Right cardiac atrium (tissue), 5 donors: ENCODE results near the gene WNT9B. TPM values are rescaled to one million over a fixed set of nuclear protein-coding genes. Genes with fewer than 3 reads are reported as not detected.

Experiments used
- ATAC-seq, 2 donors: fragments of 200-7000 bp; cut with Tn5 transposase; one replicate each; pipeline versions ENCODE4 v1.8.0 to v1.9.1; 2020; ENCODE audit warnings: moderate library complexity in 2 of 2, mild to moderate bottlenecking in 1 of 2
- DNase-seq, 3 donors: peaks; one replicate each; pipeline ENCODE4 v3.0.0-alpha.2; 2020
- H3K27ac ChIP-seq: one replicate; pipeline ENCODE4 v1.5.1; 2013; ENCODE audit warnings: mild to moderate bottlenecking, low read length, control low read depth, moderate library complexity
- H3K27me3 ChIP-seq: one replicate; pipeline ENCODE4 v1.6.1; 2013; ENCODE audit not compliant: control insufficient read depth, insufficient read depth
- H3K4me1 ChIP-seq: one replicate; pipeline ENCODE4 v1.6.1; 2013; ENCODE audit warnings: low read length; ENCODE audit not compliant: control insufficient read depth, insufficient read depth
- H3K4me3 ChIP-seq: one replicate; pipeline ENCODE4 v1.5.1; 2013; ENCODE audit warnings: low read length, control low read depth
- H3K9me3 ChIP-seq: one replicate; pipeline ENCODE4 v1.6.1; 2013; ENCODE audit warnings: low read length; ENCODE audit not compliant: control insufficient read depth
- WGBS: extraction: QIAGEN DNeasy Blood & Tissue Kit; methylation state at CpG from one replicate; pipeline ENCODE4 v1.1.7; 2013; 5-methylcytosine and 5-hydroxymethylcytosine counted together
- intact Hi-C, 4 donors: fragments of 100-400 bp; cut with DNase I; formaldehyde crosslinking; loops; one replicate each; pipeline versions ENCODE4 v1.11.0 to v1.14.0; 2022 to 2023
- long read RNA-seq, 4 donors: library from polyadenylated mRNA; unstranded; transcript quantifications; one replicate each; pipeline ENCODE4 v2.0.0, GENCODE V29; 2020 to 2021
- polyA plus RNA-seq: library from polyadenylated mRNA; stranded (reverse); fragments of 200-250 nt; gene quantifications from one replicate; pipeline ENCODE4 v1.2.3, GENCODE V29; 2013
- total RNA-seq, 4 donors: library from RNA; stranded (reverse); fragmentation: NEBNext Ultra II Directional; extraction: Animal tissue kit (Norgen Biotek cat#: 25700); gene quantifications; one replicate each; pipeline ENCODE4 v1.2.1, GENCODE V29; 2021
- donor health status: healthy with polysubstance abuse.
- donor health status: DM: no; HTN: yes; CAD: no.
- donor health status: DM: no; HTN: no; CAD: no.
- donor health status: DM: no; HTN: yes; CAD: no; lungs with severe emphysema.
- donor health status: DM: yes; HTN: yes; CAD: no.

The WNT9B gene, protein sequence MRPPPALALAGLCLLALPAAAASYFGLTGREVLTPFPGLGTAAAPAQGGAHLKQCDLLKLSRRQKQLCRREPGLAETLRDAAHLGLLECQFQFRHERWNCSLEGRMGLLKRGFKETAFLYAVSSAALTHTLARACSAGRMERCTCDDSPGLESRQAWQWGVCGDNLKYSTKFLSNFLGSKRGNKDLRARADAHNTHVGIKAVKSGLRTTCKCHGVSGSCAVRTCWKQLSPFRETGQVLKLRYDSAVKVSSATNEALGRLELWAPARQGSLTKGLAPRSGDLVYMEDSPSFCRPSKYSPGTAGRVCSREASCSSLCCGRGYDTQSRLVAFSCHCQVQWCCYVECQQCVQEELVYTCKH
- total RNA-seq: 10 to 100 TPM in 1 of 4 donors, 1 to 10 TPM in 3; 2.4 to 20.7 (median 3.4) TPM
- 0.61 TPM for polyA plus RNA-seq
- long read RNA-seq, donor 1, transcript WNT9B-201 (4 exons, 1,376 nt): major isoform, 5 of 16 reads
- long read RNA-seq, donor 1, partial matches to known transcripts: 0 of 16 reads
- long read RNA-seq, donor 1, other reads (novel, unspliced or antisense): 7 of 16 reads
- long read RNA-seq, donor 2, partial matches to known transcripts: 1 of 5 reads
- long read RNA-seq, donor 2, other reads (novel, unspliced or antisense): 2 of 5 reads
- long read RNA-seq, donor 3, transcript WNT9B-202 (5 exons, 2,654 nt): minor isoform, 6 of 51 reads
- long read RNA-seq, donor 3, transcript WNT9B-201 (4 exons, 1,376 nt): major isoform, 24 of 51 reads
- long read RNA-seq, donor 3, partial matches to known transcripts: 15 of 51 reads
- long read RNA-seq, donor 3, other reads (novel, unspliced or antisense): 6 of 51 reads
- long read RNA-seq, donor 4, partial matches to known transcripts: 0 of 1 reads
- long read RNA-seq, donor 4, other reads (novel, unspliced or antisense): 1 of 1 reads

DNA sequence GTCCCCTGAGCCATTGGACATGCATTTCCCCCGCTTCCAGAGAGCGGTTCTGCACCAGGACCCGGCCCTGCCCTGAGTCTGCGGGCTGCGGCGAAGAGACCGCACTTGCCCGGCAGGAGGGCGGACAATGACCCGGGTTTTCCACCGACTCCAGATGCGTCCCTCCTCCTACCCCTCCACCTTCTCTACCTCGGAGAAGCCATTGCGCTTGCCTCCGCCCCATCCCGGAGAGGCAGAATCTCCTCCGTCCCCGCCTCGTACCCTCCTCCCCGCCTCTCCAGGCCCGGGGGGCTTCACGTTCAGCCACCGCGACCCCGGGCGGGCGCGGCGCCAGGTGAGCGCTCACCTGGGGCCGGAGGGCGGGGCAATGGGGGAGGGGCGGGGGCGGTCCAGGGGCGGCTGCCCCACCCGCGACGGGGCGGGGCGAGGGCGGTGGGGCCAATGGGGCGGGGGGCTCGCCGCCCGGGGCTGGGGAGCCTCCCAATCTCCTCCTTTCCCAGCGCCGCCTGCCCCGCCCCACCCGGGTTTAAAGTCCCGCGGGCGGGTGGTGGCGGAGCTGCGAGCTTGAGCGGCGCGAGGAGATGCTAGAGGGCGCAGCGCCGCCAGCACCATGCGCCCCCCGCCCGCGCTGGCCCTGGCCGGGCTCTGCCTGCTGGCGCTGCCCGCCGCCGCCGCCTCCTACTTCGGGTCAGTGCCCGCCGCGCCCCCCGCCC, at the start of gene WNT9B:
Gene WNT9B (plus strand): TSS at position 555 of the 713 bp plus-strand sequence. CDS start 56 bp downstream, at position 611.
- intact Hi-C loops: loop anchor here in 1 of 4 donors (5.0 kb wide), 1 partner anchor 66 kb away; no protein-coding TSS in a partner anchor
- no peaks in the 10 kb centered on the region for H3K4me1 ChIP-seq
- ATAC-seq (peak; percentile 67 to 76), DNase-seq (peak; percentile 65 to 71 (median 67))
- H3K27me3 ChIP-seq: no peaks in the 10 kb centered on the region
- H3K4me3 ChIP-seq: peak within 1 kb of the TSS; percentile 33
- no peak within 1 kb of the TSS for H3K27ac ChIP-seq
- 2% methylated on average over 75 of the region's 75 CpGs for WGBS
- no peaks in the 10 kb centered on the region for H3K9me3 ChIP-seq

DNA sequence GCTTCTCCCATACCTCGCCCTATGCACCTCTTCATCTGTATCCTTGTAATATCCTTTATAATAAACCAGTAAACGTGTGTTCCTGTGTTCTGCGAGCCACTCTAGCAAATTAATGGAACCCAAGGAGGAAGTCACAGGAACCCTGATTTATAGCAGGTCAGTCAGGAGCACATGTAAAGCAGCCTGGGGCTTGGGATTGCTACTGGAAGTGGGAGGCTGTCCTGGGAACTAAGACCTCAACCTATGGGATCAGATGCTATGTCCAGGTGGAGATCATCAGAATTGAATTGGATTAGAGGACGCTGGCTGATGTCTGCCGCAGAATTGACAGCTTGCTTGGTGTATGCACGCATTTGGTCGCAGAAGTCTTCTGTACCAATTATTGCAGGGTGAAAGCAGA, 48.6 kb upstream of the WNT9B start:
- 86% methylated on average over 7 of the region's 7 CpGs for WGBS
- no peak for ATAC-seq
- intact Hi-C loops: no loop called here
- H3K27me3 ChIP-seq: no peaks in the 10 kb centered on the region
- no peaks in the 10 kb centered on the region for H3K9me3 ChIP-seq
- H3K27ac ChIP-seq: no peak overlapping the region
- DNase-seq: no peak
- no peak overlapping the region for H3K4me3 ChIP-seq
- H3K4me1 ChIP-seq: no peaks in the 10 kb centered on the region

DNA sequence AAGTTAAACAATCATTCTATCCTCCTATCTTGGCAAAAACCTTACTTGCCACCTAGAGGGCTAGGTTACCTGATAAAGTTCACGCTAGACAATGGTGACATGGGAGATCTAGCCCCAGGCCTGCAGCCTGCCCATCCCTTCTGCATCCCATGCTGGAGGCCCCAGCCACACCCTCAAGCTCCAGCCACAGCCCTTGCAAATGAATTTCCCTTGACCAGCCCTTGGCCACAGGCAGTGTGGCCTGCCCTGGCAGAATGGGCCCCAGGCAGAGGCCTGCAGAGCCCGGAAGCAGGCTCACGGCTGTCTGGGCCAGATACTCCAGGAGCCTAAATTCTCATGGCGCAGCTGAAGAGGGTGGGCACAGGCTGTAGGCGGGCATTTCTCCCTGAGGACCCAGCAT, 47.8 kb upstream of the WNT9B start:
- no peak for DNase-seq
- no peak overlapping the region for H3K4me3 ChIP-seq
- no peaks in the 10 kb centered on the region for H3K27me3 ChIP-seq
- H3K9me3 ChIP-seq: no peaks in the 10 kb centered on the region
- intact Hi-C loops: no loop called here
- H3K4me1 ChIP-seq: no peaks in the 10 kb centered on the region
- no peak overlapping the region for H3K27ac ChIP-seq
- 87% methylated on average over 5 of the region's 5 CpGs for WGBS
- no peak for ATAC-seq

DNA sequence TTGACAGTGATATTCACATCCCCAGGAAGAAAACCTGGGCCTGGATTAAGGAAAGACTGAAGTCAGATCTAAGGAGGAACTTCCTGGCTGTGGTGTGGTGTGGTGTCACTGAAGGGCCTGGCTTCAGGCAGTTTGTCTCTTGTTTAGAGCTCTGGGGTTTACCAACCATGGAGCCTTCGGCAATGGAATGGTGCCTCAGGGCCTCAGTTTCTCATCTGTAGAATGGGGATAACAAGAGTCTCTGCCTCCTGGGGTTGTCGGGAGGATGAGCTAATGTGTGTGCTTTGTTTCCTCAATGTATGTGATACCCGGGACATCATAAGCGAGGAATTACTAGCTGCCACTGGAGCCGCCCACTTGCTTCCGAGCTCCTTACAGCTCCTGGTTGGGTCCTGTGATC, 45.6 kb upstream of the WNT9B start:
- no peak overlapping the region for H3K4me3 ChIP-seq
- no peaks in the 10 kb centered on the region for H3K27me3 ChIP-seq
- no peak overlapping the region for H3K27ac ChIP-seq
- intact Hi-C loops: no loop called here
- DNase-seq (no peak), ATAC-seq (no peak)
- no peaks in the 10 kb centered on the region for H3K4me1 ChIP-seq
- no peaks in the 10 kb centered on the region for H3K9me3 ChIP-seq
- 91% methylated on average over 6 of the region's 6 CpGs for WGBS

DNA sequence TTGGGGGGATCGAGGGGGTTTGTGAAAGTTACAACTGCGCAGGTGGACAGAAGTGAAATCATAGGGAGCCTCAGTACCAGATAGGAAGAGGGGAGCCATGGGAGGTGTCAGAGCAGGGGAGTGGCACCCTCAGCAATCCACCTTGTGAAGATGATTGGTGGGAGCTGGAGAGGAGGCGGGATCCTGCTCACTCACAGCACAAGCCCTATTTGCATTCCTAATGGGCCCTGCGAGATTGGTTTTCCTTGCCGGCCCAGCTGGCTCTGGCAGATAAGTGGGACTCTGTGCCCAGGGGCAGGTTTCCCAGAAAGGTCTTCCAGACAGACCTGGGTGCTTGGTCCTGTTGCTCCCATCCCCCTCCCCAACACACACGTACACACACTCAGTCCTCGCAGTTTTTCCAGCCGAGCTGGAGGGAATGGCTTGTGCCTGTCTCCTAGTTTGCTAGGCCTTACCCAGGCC, 42.2 kb upstream of the WNT9B start:
- intact Hi-C loops: no loop called here
- WGBS: 74% methylated on average over 8 of the region's 8 CpGs
- DNase-seq (peak in 1 of 3 donors; percentile 9), ATAC-seq (peak in 1 of 2 donors; percentile 18)
- Histone ChIP-seq H3K27me3 (no peaks in the 10 kb centered on the region), H3K9me3 (no peaks in the 10 kb centered on the region), H3K27ac (no peak overlapping the region), H3K4me1 (no peaks in the 10 kb centered on the region), H3K4me3 (no peak overlapping the region)

DNA sequence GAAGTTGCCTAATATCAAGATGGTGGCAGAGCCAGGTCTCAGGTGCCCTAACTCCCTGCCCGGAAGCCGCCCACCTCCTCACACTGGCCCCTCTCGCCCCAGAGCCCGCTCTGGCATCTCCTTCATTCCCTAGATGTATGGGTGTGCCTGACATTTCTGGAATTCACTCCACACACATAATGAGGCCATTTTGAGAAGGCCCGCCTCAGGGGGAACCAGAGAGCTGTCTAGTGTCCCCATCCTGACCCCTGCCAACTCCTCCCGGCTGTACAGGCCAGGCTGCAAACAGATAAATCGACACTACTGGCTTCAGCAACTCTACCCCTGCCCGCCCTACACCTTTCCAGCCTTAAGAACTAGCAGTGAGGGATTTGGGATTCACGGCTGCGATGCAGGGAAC, 40.5 kb upstream of the WNT9B start:
- Histone ChIP-seq H3K9me3 (no peaks in the 10 kb centered on the region), H3K27me3 (no peaks in the 10 kb centered on the region), H3K4me1 (no peaks in the 10 kb centered on the region), H3K4me3 (no peak overlapping the region), H3K27ac (no peak overlapping the region)
- DNase-seq (no peak), ATAC-seq (no peak)
- 78% methylated on average over 10 of the region's 10 CpGs for WGBS
- intact Hi-C loops: no loop called here

DNA sequence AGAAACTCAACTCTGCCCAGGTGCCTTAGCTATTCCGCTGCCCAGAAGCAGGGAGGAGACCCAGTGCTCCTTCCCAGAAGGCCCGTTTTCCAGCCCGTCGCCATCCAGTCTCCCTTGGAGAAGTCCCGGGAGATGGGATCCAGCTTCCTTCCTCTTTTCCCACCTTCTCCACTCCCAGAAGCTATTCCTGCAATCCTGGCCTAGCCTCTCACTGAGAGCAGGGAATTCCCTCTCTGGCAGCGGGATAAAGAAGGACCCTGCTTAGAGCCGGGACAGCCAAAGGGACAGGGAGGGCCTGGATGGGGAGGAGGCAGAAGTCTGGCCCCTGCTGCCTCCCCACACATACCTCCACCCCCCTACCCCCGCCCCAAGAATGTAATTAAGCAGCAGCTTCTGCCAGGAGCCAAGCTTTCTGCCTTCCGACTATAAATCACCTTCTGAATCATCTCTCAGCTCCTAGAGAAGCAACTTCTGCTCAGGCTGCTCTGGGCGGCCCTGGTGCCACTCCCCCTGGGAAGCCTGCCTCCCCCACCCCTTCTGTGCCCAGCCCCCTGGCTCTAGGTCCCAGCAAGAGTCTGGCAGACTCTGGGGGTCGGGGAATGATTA, 39.3 kb upstream of the WNT9B start:
- H3K9me3 ChIP-seq: no peaks in the 10 kb centered on the region
- intact Hi-C loops: no loop called here
- 43% methylated on average over 11 of the region's 11 CpGs for WGBS
- no peak overlapping the region for H3K4me3 ChIP-seq
- no peak overlapping the region for H3K27ac ChIP-seq
- ATAC-seq: no peak
- no peaks in the 10 kb centered on the region for H3K4me1 ChIP-seq
- H3K27me3 ChIP-seq: no peaks in the 10 kb centered on the region
- peak in 1 of 3 donors; percentile 10 for DNase-seq

DNA sequence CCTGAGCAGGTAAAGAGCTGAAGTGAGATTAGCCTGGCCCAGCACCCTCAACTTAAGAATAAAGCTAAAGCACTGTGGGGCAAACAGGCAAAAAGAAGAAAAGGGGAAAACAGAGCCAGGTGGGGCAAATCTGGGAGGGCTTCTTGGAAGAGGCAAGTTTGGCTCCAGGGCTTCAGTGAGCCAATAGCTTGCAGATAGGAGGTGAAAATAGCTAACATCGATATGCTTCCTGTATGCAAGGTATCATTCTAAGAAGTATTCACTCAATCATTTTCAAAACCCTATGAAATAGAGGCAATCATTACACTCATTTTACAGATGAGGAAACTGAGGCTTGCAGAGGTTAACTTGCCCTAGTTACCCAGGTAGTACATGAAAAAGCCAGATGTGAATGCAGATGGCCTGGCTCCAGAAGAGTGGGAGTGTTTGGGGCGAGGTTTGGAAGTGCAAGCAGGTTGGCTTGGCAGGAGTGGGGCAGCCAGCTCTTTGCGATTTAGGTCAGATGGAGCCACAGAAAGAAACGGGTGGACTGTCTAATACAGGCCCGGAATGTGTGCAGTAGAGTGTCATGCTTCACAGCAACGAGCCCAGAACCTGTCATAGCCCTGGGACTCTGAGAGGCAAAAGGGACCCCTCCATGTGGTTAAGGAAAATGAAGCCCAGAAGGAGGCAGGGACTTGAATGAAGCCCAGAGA, 38.6 kb upstream of the WNT9B start:
- Histone ChIP-seq H3K9me3 (no peaks in the 10 kb centered on the region), H3K27me3 (no peaks in the 10 kb centered on the region), H3K27ac (no peak overlapping the region), H3K4me3 (no peak overlapping the region), H3K4me1 (no peaks in the 10 kb centered on the region)
- ATAC-seq (no peak), DNase-seq (no peak)
- intact Hi-C loops: no loop called here
- WGBS: 69% methylated on average over 6 of the region's 6 CpGs

DNA sequence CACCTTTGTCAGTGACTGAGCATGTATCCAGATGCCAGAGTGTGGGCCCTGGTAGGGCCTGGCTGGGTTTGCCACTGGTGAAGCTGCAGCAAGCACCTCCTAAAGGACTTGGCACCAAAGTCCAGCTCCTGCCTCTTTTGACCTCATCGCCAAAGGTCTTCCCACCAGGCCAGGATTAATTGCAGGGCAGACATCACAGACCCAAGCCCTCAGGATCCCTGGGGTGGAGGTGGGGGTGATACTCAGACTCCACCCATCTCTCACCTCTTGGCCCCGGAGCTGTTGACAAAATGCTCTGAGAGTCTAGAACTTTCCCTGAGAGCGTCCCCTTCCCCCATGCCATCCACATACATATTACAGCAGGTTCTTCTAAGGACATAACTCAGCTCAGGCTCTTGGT, 37.5 kb upstream of the WNT9B start:
- intact Hi-C loops: no loop called here
- Histone ChIP-seq H3K27ac (no peak overlapping the region), H3K27me3 (no peaks in the 10 kb centered on the region), H3K9me3 (no peaks in the 10 kb centered on the region), H3K4me3 (no peak overlapping the region), H3K4me1 (no peaks in the 10 kb centered on the region)
- ATAC-seq (no peak), DNase-seq (peak in 1 of 3 donors; percentile 19)
- WGBS: 63% methylated on average over 3 of the region's 3 CpGs

DNA sequence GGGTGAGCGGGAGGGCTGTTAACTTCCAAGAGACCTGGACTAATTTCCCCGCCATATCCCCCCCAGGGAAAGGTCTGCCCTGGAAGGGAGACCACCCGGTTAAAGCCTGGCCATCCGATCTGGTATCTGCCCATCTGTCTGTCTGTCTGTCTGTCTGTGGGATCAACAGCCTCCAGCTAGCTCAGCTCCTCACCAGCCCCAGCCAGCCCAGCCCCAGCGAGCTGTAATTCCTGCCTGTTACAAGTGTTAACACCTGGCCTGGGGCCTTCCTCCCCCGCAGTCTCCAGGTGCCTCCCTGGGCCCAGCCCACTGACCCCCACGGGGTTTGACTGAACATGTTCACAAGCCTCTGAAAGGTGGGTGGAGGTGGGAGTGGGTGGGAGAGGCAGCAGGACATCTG, 36.9 kb upstream of the WNT9B start:
- no peak overlapping the region for H3K4me3 ChIP-seq
- H3K27ac ChIP-seq: no peak overlapping the region
- ATAC-seq (no peak), DNase-seq (no peak)
- no peaks in the 10 kb centered on the region for H3K27me3 ChIP-seq
- H3K4me1 ChIP-seq: no peaks in the 10 kb centered on the region
- WGBS: 43% methylated on average over 7 of the region's 7 CpGs
- intact Hi-C loops: no loop called here
- H3K9me3 ChIP-seq: no peaks in the 10 kb centered on the region
